Endothelial cell of umbilical vein (primary cell): ENCODE results near the gene CHMP6.

Experiments used
- EZH2 ChIP-seq: IDR thresholded peaks from 2 replicates; pipeline ENCODE4 v1.6.1; 2012; ENCODE audit warnings: borderline replicate concordance, low read depth, mild to moderate bottlenecking, moderate library complexity, low read length, inconsistent platforms; ENCODE audit not compliant: severe bottlenecking
- JUN ChIP-seq: IDR thresholded peaks from 2 replicates; pipeline ENCODE4 v1.6.1; 2011; ENCODE audit warnings: borderline replicate concordance, low read depth; ENCODE audit not compliant: insufficient read length, insufficient read depth
- MYC ChIP-seq: IDR thresholded peaks from one replicate; pipeline ENCODE4 v1.6.1; 2011; ENCODE audit warnings: mild to moderate bottlenecking, low read depth, low read length
- POLR2A ChIP-seq: IDR thresholded peaks from 2 replicates; pipeline ENCODE4 v1.6.1; 2012; ENCODE audit warnings: low read depth, mild to moderate bottlenecking, control low read depth, low read length
- POLR2AphosphoS5 ChIP-seq: IDR thresholded peaks from 2 replicates; pipeline ENCODE4 v1.6.1; 2012; ENCODE audit warnings: low read depth, mild to moderate bottlenecking, control low read depth, low read length, moderate library complexity; ENCODE audit not compliant: insufficient read depth
- TF ChIP-seq, protein P1 (sequence below), 2 donors: IDR thresholded peaks; 1 replicate in 1 of 2; 2 replicates in 1 of 2; pipeline ENCODE4 v1.5.1; 2011; ENCODE audit warnings: low read length in 2 of 2, mild to moderate bottlenecking in 2 of 2, moderate library complexity in 2 of 2, control low read depth in 1 of 2, inconsistent platforms in 1 of 2, low read depth in 1 of 2; ENCODE audit not compliant: insufficient read depth in 1 of 2; ENCODE audit errors: extremely low read depth in 1 of 2

DNA sequence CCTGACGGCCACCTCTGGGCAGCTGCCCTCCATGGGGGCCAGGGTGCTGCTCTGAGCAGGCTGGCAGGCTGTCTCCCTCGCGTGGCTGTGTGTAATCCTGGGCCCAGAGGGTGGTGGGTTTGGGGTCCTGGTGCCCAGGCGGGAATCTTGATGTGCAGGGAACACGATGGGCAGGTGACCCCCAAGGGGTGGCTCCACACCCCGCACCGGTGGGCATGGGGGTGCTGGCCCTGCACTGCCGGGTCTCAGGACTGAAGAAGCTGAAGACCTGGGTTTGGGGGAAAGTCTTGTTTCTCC lies 8.6 kb downstream of the CHMP6 start:
- TF ChIP-seq, protein P1, sequence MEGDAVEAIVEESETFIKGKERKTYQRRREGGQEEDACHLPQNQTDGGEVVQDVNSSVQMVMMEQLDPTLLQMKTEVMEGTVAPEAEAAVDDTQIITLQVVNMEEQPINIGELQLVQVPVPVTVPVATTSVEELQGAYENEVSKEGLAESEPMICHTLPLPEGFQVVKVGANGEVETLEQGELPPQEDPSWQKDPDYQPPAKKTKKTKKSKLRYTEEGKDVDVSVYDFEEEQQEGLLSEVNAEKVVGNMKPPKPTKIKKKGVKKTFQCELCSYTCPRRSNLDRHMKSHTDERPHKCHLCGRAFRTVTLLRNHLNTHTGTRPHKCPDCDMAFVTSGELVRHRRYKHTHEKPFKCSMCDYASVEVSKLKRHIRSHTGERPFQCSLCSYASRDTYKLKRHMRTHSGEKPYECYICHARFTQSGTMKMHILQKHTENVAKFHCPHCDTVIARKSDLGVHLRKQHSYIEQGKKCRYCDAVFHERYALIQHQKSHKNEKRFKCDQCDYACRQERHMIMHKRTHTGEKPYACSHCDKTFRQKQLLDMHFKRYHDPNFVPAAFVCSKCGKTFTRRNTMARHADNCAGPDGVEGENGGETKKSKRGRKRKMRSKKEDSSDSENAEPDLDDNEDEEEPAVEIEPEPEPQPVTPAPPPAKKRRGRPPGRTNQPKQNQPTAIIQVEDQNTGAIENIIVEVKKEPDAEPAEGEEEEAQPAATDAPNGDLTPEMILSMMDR (IDR thresholded peaks at IDR 0.05; ENCODE audit: extremely low read depth in 1 of 2, insufficient read depth in 1 of 2, low read depth in 1 of 2, low read length in 2 of 2), result no peak
- TF ChIP-seq POLR2A (no peak), POLR2AphosphoS5 (no peak), EZH2 (no peak), MYC (no peak), JUN (no peak)
